Natural killer cell treated with Interleukin-12 subunit alpha and Interleukin-12 subunit beta and Interleukin-15 and Interleukin-18, amount 100 ng/mL, for 72 hours (primary cell): ENCODE results near the gene GPR146. TPM values are rescaled to one million over a fixed set of nuclear protein-coding genes. Genes with fewer than 3 reads are reported as not detected.
A peak's percentile ranks its signal among the peaks of the same experiment; 100 is the strongest.

Experiments used
- ATAC-seq, 2 donors: fragments of 150-1000 bp; cut with Tn5 transposase in 1 of 2; sonication (Bioruptor Pico), chemical (Tn5 transposase) in 1 of 2; 2 replicates each; pipeline ENCODE4 v1.10.0; 2021
- DNase-seq: peaks from one replicate; pipeline ENCODE4 v3.0.0; 2022; ENCODE audit warnings: low spot score
- H3K27ac Mint-ChIP-seq, 2 donors: 1 replicate in 1 of 2; 2 replicates in 1 of 2; pipeline ENCODE4 v1.8.0; 2022; ENCODE audit warnings: mixed read lengths in 2 of 2, mild to moderate bottlenecking in 1 of 2, moderate library complexity in 1 of 2
- H3K27me3 Mint-ChIP-seq, 2 donors: 1 replicate in 1 of 2; 2 replicates in 1 of 2; pipeline ENCODE4 v1.8.0; 2022; ENCODE audit warnings: mixed read lengths in 2 of 2
- H3K36me3 Mint-ChIP-seq: one replicate; pipeline ENCODE4 v1.8.0; 2022; ENCODE audit warnings: mixed read lengths
- H3K4me1 Mint-ChIP-seq, 2 donors: 1 replicate in 1 of 2; 2 replicates in 1 of 2; pipeline ENCODE4 v1.8.0; 2022; ENCODE audit warnings: low read depth in 2 of 2, mixed read lengths in 2 of 2, mild to moderate bottlenecking in 1 of 2
- H3K4me3 Mint-ChIP-seq: one replicate; pipeline ENCODE4 v1.8.0; 2022; ENCODE audit warnings: mixed read lengths
- H3K9me3 Mint-ChIP-seq: 2 replicates; pipeline ENCODE4 v1.8.0; 2022; ENCODE audit warnings: mixed read lengths
- total RNA-seq, 2 donors: library from RNA; stranded (reverse); gene quantifications; one replicate each; pipeline ENCODE4 v1.2.3, GENCODE V29; 2022

GPR146 gene
- total RNA-seq, 2 donors from 2014 or later, result 0.89 to 8.1 TPM

DNA sequence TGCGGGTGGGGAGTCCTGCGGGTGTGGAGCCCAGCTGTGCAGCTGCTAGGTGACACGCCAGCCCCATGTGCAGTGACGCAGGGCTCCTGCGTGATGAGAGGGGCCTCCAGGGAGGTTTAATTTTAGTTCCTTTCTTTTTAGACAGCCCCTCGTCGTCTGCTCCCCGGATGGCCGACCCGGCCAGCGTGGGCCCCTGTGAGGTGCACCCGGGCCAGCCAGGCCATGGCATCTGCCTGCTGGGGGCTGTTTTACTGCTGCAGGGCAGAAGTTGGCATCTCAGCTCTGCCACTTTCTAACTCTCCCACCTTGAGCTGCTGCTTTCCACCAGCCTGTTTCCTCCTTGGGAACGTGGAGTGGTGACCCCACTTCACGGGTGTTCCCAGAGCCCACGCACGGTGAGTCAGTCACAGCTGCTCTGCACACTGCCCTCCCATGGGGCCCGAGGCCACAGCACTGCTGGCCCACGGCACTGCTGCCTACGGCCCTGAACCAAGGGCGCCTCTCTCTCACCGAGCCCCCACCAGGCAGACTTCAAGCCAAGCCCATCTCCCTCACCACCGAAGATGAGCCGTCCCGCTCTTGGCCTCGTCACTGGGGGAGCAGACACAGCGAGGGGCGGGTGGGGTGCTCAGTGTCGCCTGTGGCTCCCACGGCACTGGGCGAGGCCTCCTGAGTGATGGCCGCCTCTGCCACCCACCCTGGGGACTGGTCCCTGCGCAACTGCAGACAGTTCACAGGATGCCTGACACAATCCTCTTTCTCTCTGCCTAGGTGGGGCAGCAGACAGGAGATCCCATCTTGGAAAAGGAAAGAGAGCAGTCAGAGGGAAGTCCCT is 40.1 kb upstream of the GPR146 start:
- no peak overlapping the region for H3K4me3 Mint-ChIP-seq
- no peaks in the 10 kb centered on the region for H3K9me3 Mint-ChIP-seq
- no peaks in the 10 kb centered on the region for H3K36me3 Mint-ChIP-seq
- DNase-seq, result no peak
- ATAC-seq, result no peak
- H3K27me3 Mint-ChIP-seq, result no peaks in the 10 kb centered on the region
- no peak overlapping the region for H3K27ac Mint-ChIP-seq
- H3K4me1 Mint-ChIP-seq, result peaks cover 0 to 3% of the 10 kb centered on the region in 2 donors

DNA sequence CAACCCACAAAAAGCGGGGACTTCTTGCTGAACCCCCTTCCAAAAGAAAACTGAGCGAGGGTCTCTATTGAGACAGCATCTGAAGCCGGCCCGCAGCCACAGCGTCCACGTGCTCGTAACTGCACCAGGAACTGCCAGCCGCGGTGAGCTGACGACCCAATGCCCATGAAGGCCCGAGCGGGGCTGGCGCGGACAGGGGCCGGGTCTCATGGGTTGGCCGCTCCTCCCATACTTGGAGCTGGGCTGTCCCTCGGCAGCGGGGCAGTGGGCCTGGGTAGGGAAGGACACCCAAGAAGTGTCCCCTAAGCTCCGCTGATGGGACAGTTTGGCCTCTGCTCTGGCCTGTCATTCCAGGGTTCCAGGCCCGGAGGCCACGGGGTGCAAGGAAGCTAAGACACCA is 39.0 kb upstream of the GPR146 start:
- Mint-ChIP-seq H3K4me3 (no peak overlapping the region), H3K27ac (no peak overlapping the region)
- ATAC-seq, result no peak

DNA sequence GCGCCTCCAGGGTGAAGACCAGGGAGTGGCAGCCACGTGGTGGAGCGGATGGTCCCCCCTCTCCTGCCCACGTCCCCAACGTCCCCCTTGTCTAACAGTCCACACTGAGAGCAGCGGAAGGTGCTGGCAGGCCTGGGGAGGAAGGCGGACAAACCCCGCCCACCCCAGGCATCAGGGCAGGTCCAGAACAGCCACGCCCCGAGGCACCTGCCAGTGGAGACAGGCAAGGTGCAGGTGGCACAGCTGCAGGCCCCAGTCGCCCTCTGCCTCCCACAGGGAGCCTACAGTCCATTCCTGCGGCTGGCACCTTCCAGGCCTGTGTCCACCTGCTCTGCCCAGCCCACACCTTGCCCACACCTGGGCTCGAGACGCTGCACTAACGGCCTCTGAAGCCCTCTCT is 36.4 kb upstream of the GPR146 start:
- no peak for ATAC-seq
- no peaks in the 10 kb centered on the region for H3K27me3 Mint-ChIP-seq

More for the DNA sequence above, 39.0 kb upstream of the GPR146 start:
- peaks cover 0 to 6% of the 10 kb centered on the region in 2 donors for H3K4me1 Mint-ChIP-seq
- no peaks in the 10 kb centered on the region for H3K36me3 Mint-ChIP-seq
- DNase-seq, result no peak
- no peaks in the 10 kb centered on the region for H3K27me3 Mint-ChIP-seq
- H3K9me3 Mint-ChIP-seq, result no peaks in the 10 kb centered on the region

DNA sequence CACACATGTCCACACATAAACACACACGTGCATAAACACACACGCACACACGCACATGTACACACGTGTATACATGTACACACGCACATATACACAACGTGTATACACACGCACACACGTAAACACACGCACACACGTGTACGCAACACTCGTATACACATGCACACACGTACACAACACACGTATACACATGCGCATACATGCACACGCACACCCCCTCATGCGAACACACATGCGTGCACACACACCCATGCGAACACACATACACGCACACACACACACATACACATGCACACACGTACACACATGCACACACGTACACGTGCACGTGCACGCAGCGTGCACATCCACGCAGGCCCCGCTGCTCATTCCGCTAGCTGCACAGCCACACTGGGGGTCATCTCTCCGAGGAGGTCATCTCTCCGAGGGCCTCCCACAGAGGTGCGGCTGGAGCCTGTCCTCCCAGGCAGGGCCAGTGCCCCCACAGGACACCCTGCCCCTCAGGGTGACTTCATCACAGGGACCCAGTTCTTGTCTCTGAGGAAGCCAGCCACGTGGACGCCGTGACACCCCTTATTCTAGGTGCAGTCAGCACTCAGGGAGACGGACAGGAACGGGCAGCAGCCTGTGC is 35.5 kb upstream of the GPR146 start:
- DNase-seq (no peak), ATAC-seq (no peak)
- Mint-ChIP-seq H3K9me3 (peaks cover 5% of the 10 kb centered on the region), H3K4me3 (no peak overlapping the region), H3K36me3 (no peaks in the 10 kb centered on the region), H3K4me1 (peaks cover 9 to 18% of the 10 kb centered on the region in 2 donors), H3K27ac (no peak overlapping the region), H3K27me3 (no peaks in the 10 kb centered on the region)

More for the DNA sequence above, 36.4 kb upstream of the GPR146 start:
- Mint-ChIP-seq H3K36me3 (no peaks in the 10 kb centered on the region), H3K27ac (no peak overlapping the region), H3K9me3 (peaks cover 5% of the 10 kb centered on the region), H3K4me3 (no peak overlapping the region), H3K4me1 (peaks cover 9 to 14% of the 10 kb centered on the region in 2 donors)
- no peak for DNase-seq

DNA sequence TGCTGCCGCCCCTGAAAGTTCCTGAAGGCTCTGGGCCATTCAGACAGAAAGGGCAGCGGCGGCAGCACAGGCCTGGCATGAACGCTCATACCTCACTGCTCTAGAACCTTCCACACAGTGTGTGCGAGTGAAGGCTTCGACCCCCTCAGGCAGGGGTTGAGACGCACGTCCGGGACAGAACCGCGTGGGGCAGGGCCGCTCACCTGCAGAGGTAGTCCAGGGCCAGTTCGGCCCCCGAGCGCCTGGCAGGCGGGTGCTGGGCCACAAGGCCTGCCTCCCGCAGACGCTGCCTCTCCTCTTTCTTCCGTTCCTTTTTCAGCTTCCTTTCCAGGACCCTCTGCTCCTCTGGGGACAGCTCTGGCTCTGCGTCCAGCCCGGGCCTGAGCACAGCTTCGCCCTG is 34.6 kb upstream of the GPR146 start:
- Mint-ChIP-seq H3K4me1 (peaks cover 9 to 21% of the 10 kb centered on the region in 2 donors), H3K4me3 (no peak overlapping the region), H3K9me3 (peaks cover 5% of the 10 kb centered on the region), H3K27ac (no peak overlapping the region), H3K27me3 (no peaks in the 10 kb centered on the region), H3K36me3 (no peaks in the 10 kb centered on the region)
- ATAC-seq (no peak), DNase-seq (no peak)

DNA sequence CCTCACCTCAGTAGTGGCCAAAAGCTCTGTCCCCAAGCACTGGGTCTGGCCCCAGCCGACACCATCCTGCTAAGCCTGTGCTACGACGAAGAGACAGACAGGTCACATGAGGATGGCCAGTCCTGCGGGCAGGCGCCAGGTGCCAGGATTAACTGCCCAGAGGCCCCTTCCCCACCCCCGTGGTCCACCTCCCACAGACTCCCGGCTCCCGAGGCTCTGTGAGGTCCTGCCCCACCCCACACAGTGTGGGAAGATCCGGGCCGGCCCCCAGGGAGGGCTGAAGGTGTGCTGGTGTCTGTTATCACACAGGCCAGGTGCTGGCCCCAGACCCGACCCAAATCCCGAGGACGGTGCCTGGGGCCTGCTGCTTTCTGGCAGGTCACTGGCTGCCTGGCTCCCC is 34.1 kb upstream of the GPR146 start:
- Mint-ChIP-seq H3K27me3 (no peaks in the 10 kb centered on the region), H3K4me1 (peaks cover 9 to 21% of the 10 kb centered on the region in 2 donors), H3K36me3 (no peaks in the 10 kb centered on the region), H3K27ac (no peak overlapping the region), H3K4me3 (no peak overlapping the region), H3K9me3 (peaks cover 5% of the 10 kb centered on the region)
- ATAC-seq, result no peak
- DNase-seq, result no peak

DNA sequence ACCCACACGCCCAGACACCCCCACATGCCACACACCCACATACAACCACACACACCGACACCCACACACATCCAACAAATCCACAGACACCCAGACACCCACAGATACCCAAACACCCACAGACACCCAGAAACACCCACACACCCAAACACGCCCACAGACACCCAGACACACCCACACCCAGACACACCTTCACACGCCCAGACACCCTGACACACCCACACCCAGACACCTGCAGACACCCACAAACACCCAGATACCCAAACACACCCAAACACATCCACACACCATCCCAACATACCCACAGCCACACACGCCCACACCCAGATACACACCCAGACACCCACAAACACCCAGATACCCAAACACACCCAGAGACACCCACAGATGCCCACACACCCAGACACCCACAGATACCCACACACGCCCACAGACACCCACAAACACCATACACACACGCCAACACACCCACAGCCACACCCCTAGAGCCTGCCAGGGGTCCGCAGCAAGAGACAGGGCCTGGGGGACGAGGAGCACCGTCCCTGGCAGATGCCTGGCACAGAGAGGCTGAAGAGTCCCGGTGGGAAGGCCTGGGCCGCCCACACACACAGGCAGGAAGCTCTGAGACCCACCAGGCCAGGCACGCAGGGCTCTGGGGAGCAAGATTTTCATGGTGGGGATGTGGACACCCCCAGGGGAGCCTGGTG is 32.9 kb upstream of the GPR146 start:
- H3K4me3 Mint-ChIP-seq, result no peak overlapping the region
- no peaks in the 10 kb centered on the region for H3K36me3 Mint-ChIP-seq
- peaks cover 9 to 21% of the 10 kb centered on the region in 2 donors for H3K4me1 Mint-ChIP-seq
- peaks cover 5% of the 10 kb centered on the region for H3K9me3 Mint-ChIP-seq
- ATAC-seq (no peak), DNase-seq (no peak)
- H3K27ac Mint-ChIP-seq, result peak overlapping the region in 1 of 2 donors; percentile 5
- H3K27me3 Mint-ChIP-seq, result no peaks in the 10 kb centered on the region

DNA sequence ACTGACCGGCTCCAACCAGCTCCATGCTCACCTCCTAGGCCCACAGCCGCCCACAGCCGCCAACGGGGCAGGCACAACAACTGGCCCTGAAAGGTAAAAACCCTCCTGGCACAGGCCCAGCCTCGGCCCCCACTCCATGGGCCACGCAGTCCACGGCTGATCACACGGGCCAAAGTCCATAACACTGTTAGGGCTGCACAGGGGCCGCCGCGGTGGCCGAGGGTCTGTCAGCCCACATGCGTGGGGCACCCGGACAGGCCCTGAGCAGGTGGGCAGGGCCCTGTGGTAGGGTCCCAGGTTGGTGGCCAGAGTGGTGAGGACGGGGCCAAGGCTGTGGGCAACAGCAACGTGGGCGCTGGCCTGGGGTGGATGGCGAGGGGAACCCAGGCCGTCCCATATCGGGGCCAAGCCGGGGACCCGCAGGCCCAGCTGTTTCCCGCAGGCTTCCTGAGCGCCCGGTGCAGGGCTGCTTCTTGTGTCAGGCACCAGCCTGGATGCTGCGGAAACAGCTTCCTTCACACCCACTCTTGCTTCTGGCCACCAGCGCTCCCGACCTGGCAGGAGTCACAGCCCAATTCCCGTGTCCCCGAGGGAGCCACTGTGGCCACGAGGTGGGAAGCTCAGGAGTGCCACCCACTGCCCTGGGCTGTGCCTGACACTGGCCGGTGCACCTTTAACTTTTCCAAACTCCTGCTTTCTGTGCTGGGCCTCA is 32.2 kb upstream of the GPR146 start:
- DNase-seq (no peak), ATAC-seq (no peak)
- Mint-ChIP-seq H3K4me3 (no peak overlapping the region), H3K27me3 (no peaks in the 10 kb centered on the region), H3K27ac (peak overlapping the region in 1 of 2 donors; percentile 5), H3K36me3 (no peaks in the 10 kb centered on the region), H3K4me1 (peaks cover 9 to 21% of the 10 kb centered on the region in 2 donors), H3K9me3 (peaks cover 5% of the 10 kb centered on the region)

DNA sequence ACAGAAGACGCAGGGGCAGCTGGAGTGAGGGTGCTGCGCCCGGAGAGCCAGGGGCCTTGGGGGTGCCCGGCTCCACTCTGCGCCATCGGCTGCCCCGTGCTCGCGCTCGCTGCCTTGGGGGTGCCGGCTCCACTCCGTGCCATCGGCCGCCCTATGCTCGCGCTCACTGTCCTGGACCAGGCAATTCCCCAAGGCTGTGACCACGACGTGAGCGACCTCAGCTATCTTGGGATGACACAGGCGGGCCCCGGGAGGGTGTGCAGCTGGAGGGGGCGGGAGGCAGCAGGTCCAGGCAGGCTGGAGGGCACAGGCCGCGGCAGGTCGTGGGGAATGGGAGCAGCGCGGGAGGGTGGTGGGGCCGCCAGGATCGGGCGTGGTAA is 31.6 kb upstream of the GPR146 start:
- DNase-seq, result no peak
- H3K36me3 Mint-ChIP-seq, result no peaks in the 10 kb centered on the region
- H3K27me3 Mint-ChIP-seq, result no peaks in the 10 kb centered on the region
- H3K9me3 Mint-ChIP-seq, result peaks cover 5% of the 10 kb centered on the region
- ATAC-seq, result no peak
- H3K27ac Mint-ChIP-seq, result no peak overlapping the region
- no peak overlapping the region for H3K4me3 Mint-ChIP-seq
- H3K4me1 Mint-ChIP-seq, result peaks cover 9 to 21% of the 10 kb centered on the region in 2 donors

DNA sequence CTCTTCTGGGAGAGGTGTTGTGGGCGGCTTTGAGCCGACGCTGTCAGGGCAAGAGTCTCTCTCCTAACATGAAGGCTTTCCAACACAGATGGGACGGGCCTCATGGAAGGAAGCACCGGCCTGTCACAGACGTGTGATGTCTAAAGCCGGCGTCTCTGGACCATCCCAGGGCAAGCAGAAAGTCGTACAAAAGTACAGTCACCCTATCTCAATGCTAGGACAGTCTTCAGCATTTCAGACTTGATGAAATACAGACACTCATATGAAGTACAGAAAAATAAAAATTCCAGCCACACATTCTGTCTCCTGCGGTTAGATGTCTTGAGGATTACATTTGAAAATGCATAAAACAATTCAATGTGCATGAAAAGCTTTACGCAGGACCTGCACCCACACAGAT is 30.8 kb upstream of the GPR146 start:
- H3K4me3 Mint-ChIP-seq, result no peak overlapping the region
- H3K27me3 Mint-ChIP-seq, result no peaks in the 10 kb centered on the region
- no peak for ATAC-seq
- H3K9me3 Mint-ChIP-seq, result peaks cover 5% of the 10 kb centered on the region
- DNase-seq, result no peak
- no peaks in the 10 kb centered on the region for H3K36me3 Mint-ChIP-seq
- H3K4me1 Mint-ChIP-seq, result peaks cover 9 to 27% of the 10 kb centered on the region in 2 donors
- no peak overlapping the region for H3K27ac Mint-ChIP-seq

DNA sequence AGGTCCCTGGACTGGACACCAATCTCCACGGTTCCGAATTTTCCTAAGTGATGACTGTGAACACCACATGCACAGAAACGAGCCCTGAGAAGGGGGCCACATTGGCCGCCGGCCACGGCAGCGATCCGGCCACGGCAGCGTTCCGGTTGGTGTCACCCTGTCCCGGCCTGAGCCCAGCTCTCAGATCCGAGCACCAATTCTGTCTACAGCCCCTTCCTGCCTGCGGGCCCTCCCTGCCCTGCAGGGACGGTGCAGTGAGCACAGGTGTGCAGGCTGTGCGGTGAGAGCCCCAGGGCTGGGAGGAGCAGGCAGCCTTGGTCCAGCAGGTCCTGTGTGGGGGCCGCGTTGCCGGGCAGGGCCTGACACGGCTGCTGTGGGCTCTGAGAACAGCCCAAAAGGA is 29.7 kb upstream of the GPR146 start:
- H3K4me3 Mint-ChIP-seq, result no peak overlapping the region
- peaks cover 9 to 23% of the 10 kb centered on the region in 2 donors for H3K4me1 Mint-ChIP-seq
- H3K36me3 Mint-ChIP-seq, result no peaks in the 10 kb centered on the region
- no peak for DNase-seq
- H3K9me3 Mint-ChIP-seq, result peaks cover 5% of the 10 kb centered on the region
- H3K27ac Mint-ChIP-seq, result no peak overlapping the region
- ATAC-seq, result no peak
- no peaks in the 10 kb centered on the region for H3K27me3 Mint-ChIP-seq

DNA sequence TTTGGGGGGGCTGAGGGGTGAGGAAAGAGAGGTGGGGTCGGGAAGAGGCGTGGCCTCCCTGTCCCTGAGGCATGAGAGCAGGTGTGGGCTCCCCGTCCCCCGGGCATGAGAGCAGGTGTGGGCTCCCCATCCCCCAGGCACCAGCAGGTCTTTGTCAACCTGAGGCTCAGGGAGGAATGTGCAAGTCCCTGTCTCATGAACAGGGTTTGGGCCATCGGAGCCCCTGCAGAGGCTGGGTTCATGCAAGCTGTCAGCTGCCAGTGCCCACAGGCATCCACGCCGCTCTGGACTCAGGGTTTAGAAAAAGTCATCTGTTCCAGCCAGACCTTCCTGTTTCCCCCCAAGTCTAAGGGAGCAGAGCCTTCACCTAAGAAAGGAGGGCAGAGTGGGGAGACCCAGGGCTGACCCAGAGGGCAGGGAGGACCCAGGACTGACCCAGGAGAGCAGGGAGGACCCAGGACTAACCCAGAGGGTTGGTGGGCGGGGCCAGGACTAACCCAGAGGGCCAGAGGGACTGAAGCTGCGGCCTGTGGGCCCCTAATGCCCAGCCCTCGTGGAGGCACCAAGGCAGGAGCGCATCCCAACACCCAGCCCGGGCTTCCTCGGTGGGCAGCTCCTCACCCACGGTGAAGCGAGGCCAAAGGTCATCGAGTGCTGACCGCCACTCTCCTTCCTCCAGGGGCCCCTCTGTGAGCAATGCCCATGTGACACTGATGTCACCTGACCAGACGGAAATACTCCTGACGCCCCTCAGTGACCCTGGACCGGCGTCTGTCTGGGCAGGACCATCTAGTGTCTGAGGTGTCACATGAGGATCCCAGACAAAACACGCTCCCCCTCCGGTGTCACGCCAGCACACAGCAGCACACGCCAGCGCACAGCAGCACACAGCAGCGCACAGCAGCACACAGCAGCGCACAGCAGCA is 28.9 kb upstream of the GPR146 start:
- Mint-ChIP-seq H3K4me3 (no peak overlapping the region), H3K4me1 (peaks cover 9 to 23% of the 10 kb centered on the region in 2 donors), H3K36me3 (no peaks in the 10 kb centered on the region), H3K9me3 (peaks cover 5% of the 10 kb centered on the region), H3K27me3 (no peaks in the 10 kb centered on the region), H3K27ac (no peak overlapping the region)
- ATAC-seq (no peak), DNase-seq (no peak)
